ENCODE data around the gene FAM174C.
A peak's percentile ranks its signal among the peaks of the same experiment; 100 is the strongest.

FAM174C gene

GRCh38 chr19:1275976-1276627 is 772 bp downstream of the FAM174C start:
- no peak for DNase-seq

GRCh38 chr19:1276628-1277022 is 1.3 kb downstream of the FAM174C start:
- peak; percentile 63 for DNase-seq

- DNase-seq = no peak
These were observed 1.7 kb downstream of the FAM174C start for GRCh38 chr19:1277061-1277460.

- DNase-seq = no peak
These were observed 2.7 kb downstream of the FAM174C start for GRCh38 chr19:1278074-1278473.

GRCh38 chr19:1278713-1279660 is 3.7 kb downstream of the FAM174C start:
- DNase-seq = no peak

GRCh38 chr19:1279782-1280341 is 4.5 kb downstream of the FAM174C start:
- peak; percentile 53 for DNase-seq

GRCh38 chr19:1280636-1281568 is 5.6 kb downstream of the FAM174C start:
- no peak for DNase-seq

- DNase-seq = no peak
These were observed 6.4 kb downstream of the FAM174C start for GRCh38 chr19:1281569-1282287.

GRCh38 chr19:1282588-1283206 is 7.4 kb downstream of the FAM174C start:
- no peak for DNase-seq

GRCh38 chr19:1283207-1283916 is 8.0 kb downstream of the FAM174C start:
- DNase-seq = no peak

- DNase-seq = no peak
These were observed 8.6 kb downstream of the FAM174C start for GRCh38 chr19:1283917-1284292.

- no peak for DNase-seq
These were observed 9.1 kb downstream of the FAM174C start for GRCh38 chr19:1284293-1284978.

- no peak for DNase-seq
These were observed 9.8 kb downstream of the FAM174C start for GRCh38 chr19:1284979-1285736.

- DNase-seq = no peak
These were observed 10.5 kb downstream of the FAM174C start, which contains the start of gene EFNA2 for GRCh38 chr19:1285737-1286360. EFNA2 (plus strand) TSS chr19:1285873; CDS start chr19:1286169, 296 bp downstream.

GRCh38 chr19:1286487-1287353 is 11.4 kb downstream of the FAM174C start:
- no peak for DNase-seq

GRCh38 chr19:1287354-1288225 is 12.3 kb downstream of the FAM174C start:
- peak; percentile 26 for DNase-seq

GRCh38 chr19:1288226-1288612 is 12.9 kb downstream of the FAM174C start:
- no peak for DNase-seq
